Left lung (tissue), 10 donors: ENCODE results near the gene TSPEAR. TPM values are rescaled to one million over a fixed set of nuclear protein-coding genes. Genes with fewer than 3 reads are reported as not detected.

Source experiments
- ATAC-seq: fragments of 200-7000 bp; cut with Tn5 transposase; one replicate; pipeline ENCODE4 v1.9.1; 2020; ENCODE audit warnings: moderate library complexity
- DNase-seq, 4 donors: peaks; one replicate each; pipeline ENCODE4 v3.0.0-alpha.2; 2013 to 2020
- H3K27ac ChIP-seq, 2 donors: fragments of 200-600 bp; sonication (generic) in 1 of 2; one replicate each; pipeline versions ENCODE4 v1.5.0 to v1.8.0; 2020 to 2021
- H3K27me3 ChIP-seq, 2 donors: fragments of 200-600 bp; sonication (generic) in 1 of 2; one replicate each; pipeline versions ENCODE4 v1.5.0 to v1.8.0; 2020 to 2021
- H3K36me3 ChIP-seq, 2 donors: fragments of 200-600 bp; sonication (generic) in 1 of 2; one replicate each; pipeline versions ENCODE4 v1.5.0 to v1.8.0; 2020 to 2021
- H3K4me1 ChIP-seq, 2 donors: fragments of 200-600 bp; one replicate each; pipeline ENCODE4 v1.8.0; 2021
- H3K4me3 ChIP-seq, 2 donors: fragments of 200-600 bp; sonication (generic) in 1 of 2; one replicate each; pipeline versions ENCODE4 v1.5.0 to v1.8.0; 2020 to 2021; ENCODE audit warnings: mild to moderate bottlenecking in 1 of 2
- H3K9me3 ChIP-seq, 2 donors: fragments of 200-600 bp; sonication (generic) in 1 of 2; one replicate each; pipeline versions ENCODE4 v1.5.0 to v1.8.0; 2020 to 2021
- CTCF ChIP-seq, 2 donors: fragments of 200-600 bp; sonication (generic) in 1 of 2; IDR thresholded peaks; one replicate each; pipeline versions ENCODE4 v1.5.0 to v1.8.0; 2021; ENCODE audit warnings: antibody characterized with exemption in 2 of 2
- intact Hi-C, 2 donors: fragments of 100-400 bp; cut with DNase I; formaldehyde crosslinking; loops; one replicate each; pipeline versions ENCODE4 v1.11.2 to v1.14.2; 2022
- polyA plus RNA-seq, 6 donors: library from polyadenylated mRNA; unstranded; fragments of 120-200 nt; gene quantifications; one replicate each; pipeline ENCODE4 v1.2.1, GENCODE V29; 2013; ENCODE audit not compliant: insufficient read length in 6 of 6
- total RNA-seq, 2 donors: library from RNA; stranded (reverse); fragmentation: NEBNext Ultra II Directional; extraction: Animal tissue kit (Norgen Biotek cat#: 25700); gene quantifications; one replicate each; pipeline ENCODE4 v1.2.1, GENCODE V29; 2021
- donor health status: DM: no; HTN: yes; CAD: no.
- donor health status: DM: no; HTN: no; CAD: no.

TSPEAR gene
- total and polyA plus RNA-seq, 8 donors, result 0.10 to 4.7 (median 3.3) TPM

- no peak for DNase-seq
- no peaks in the 10 kb centered on the region for H3K27me3 ChIP-seq
- H3K4me1 ChIP-seq, result no peaks in the 10 kb centered on the region
- peak; percentile 65 for ATAC-seq
- H3K36me3 ChIP-seq, result no peaks in the 10 kb centered on the region
- intact Hi-C loops, result no loop called here
- TF ChIP-seq CTCF (IDR thresholded peaks at IDR 0.05), result no peak
- H3K4me3 ChIP-seq, result peak overlapping the region; percentile 21
- H3K27ac ChIP-seq, result no peak overlapping the region
- peaks cover 0 to 4% of the 10 kb centered on the region in 2 donors for H3K9me3 ChIP-seq
Measured at GRCh38 chr21:44486302-44486701, 225.1 kb downstream of the TSPEAR start.

GRCh38 chr21:44485796-44486195 lies 225.6 kb downstream of the TSPEAR start:
- no peaks in the 10 kb centered on the region for H3K27me3 ChIP-seq
- TF ChIP-seq CTCF (IDR thresholded peaks at IDR 0.05), result no peak
- peak overlapping the region; percentile 21 for H3K4me3 ChIP-seq
- H3K27ac ChIP-seq, result peak overlapping the region in 1 of 2 donors; percentile 50
- DNase-seq (no peak), ATAC-seq (peak; percentile 74)
- H3K9me3 ChIP-seq, result peaks cover 0 to 4% of the 10 kb centered on the region in 2 donors
- no peaks in the 10 kb centered on the region for H3K36me3 ChIP-seq
- no peaks in the 10 kb centered on the region for H3K4me1 ChIP-seq
- intact Hi-C loops, result no loop called here

DNA sequence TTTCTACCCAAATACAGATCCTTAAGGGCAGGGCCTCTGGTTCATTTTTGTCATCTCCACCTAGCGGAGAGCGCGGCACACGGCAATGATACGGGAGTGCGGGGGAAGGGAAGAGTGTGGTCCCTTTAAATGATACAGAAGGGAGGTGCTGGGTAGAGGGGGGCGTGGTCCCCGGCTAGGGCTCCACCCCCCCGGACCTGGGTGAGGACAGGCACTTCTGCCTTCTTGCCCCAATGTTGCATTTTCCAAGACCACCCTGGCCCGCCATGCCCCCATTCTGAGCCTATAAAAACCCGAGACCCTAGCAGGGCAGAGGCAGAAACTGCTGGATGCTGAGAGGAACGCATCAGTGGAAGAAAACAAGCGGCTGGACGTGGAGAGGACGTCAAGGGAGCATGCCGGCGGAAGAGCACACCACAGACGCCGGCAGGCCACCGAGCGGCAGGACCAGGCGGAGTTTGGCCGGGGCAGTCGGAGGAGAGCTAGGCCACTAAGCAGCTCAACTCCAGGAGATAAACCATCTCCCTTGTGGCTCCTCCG lies 226.0 kb downstream of the TSPEAR start:
- intact Hi-C loops, result no loop called here
- peak overlapping the region; percentile 21 for H3K4me3 ChIP-seq

GRCh38 chr21:44484498-44485253 lies 226.7 kb downstream of the TSPEAR start:
- Histone ChIP-seq H3K4me1 (no peaks in the 10 kb centered on the region), H3K27ac (no peak overlapping the region), H3K9me3 (peaks cover 0 to 4% of the 10 kb centered on the region in 2 donors), H3K4me3 (no peak overlapping the region), H3K36me3 (no peaks in the 10 kb centered on the region), H3K27me3 (no peaks in the 10 kb centered on the region)
- DNase-seq (no peak), ATAC-seq (no peak)
- no peak for TF ChIP-seq CTCF (IDR thresholded peaks at IDR 0.05)
- intact Hi-C loops, result no loop called here

More for the DNA sequence above, 226.0 kb downstream of the TSPEAR start:
- Histone ChIP-seq H3K27ac (peak overlapping the region in 1 of 2 donors; percentile 50), H3K9me3 (peaks cover 0 to 4% of the 10 kb centered on the region in 2 donors), H3K36me3 (no peaks in the 10 kb centered on the region), H3K27me3 (no peaks in the 10 kb centered on the region), H3K4me1 (no peaks in the 10 kb centered on the region)
- TF ChIP-seq CTCF (IDR thresholded peaks at IDR 0.05), result peak in 1 of 2 donors; percentile 17
- ATAC-seq (peak; percentile 94), DNase-seq (peak in 1 of 4 donors; percentile 54)
